OCI-LY3 (cell line): ENCODE measurements around the gene FIBCD1.

Experiments used
- CTCF ChIP-seq: fragments of 200-600, 300-600 bp; sonication (generic); IDR thresholded peaks from 2 replicates; pipeline ENCODE4 v1.5.1; 2014; ENCODE audit warnings: antibody characterized with exemption, low read length, low read depth
- EZH2phosphoT487 ChIP-seq: fragments of 200-600 bp; shearing (Covaris generic); IDR thresholded peaks from 2 replicates; pipeline ENCODE4 v1.6.1; 2018; ENCODE audit warnings: antibody characterized with exemption, mixed run types, low read depth

- TF ChIP-seq CTCF (no peak), EZH2phosphoT487 (no peak)
These were observed 51.4 kb downstream of the FIBCD1 start for GRCh38 chr9:130887494-130888144.
